Measurements from ENCODE around the gene YJU2.

GRCh38 chr19:4284974-4285373, 38.1 kb downstream of the YJU2 start:
- TF ChIP-seq CTCF (IDR thresholded peaks at IDR 0.05) (no peak), POLR2A (IDR thresholded peaks at IDR 0.05) (no peak), POLR2AphosphoS5 (IDR thresholded peaks at IDR 0.05; ENCODE audit: insufficient read depth in 1 of 2, low read depth in 1 of 2) (no peak)

Data from vagina (tissue), 2 donors.